Activated T-helper 1 cell treated with Interleukin-2 at 50 U/mL for 16 hours (primary cell): Measurements from ENCODE around the gene CRYZ.
"Not testable (repeated sequence)": the region's sequence is repeated elsewhere in the genome, so short reads cannot be mapped to it uniquely, and the experiment has no call there.

Experiments used
- DNase-seq: peaks from one replicate; pipeline ENCODE4 v3.0.0-alpha.2; 2020; ENCODE audit warnings: low read depth

CRYZ gene, protein sequence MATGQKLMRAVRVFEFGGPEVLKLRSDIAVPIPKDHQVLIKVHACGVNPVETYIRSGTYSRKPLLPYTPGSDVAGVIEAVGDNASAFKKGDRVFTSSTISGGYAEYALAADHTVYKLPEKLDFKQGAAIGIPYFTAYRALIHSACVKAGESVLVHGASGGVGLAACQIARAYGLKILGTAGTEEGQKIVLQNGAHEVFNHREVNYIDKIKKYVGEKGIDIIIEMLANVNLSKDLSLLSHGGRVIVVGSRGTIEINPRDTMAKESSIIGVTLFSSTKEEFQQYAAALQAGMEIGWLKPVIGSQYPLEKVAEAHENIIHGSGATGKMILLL

DNA sequence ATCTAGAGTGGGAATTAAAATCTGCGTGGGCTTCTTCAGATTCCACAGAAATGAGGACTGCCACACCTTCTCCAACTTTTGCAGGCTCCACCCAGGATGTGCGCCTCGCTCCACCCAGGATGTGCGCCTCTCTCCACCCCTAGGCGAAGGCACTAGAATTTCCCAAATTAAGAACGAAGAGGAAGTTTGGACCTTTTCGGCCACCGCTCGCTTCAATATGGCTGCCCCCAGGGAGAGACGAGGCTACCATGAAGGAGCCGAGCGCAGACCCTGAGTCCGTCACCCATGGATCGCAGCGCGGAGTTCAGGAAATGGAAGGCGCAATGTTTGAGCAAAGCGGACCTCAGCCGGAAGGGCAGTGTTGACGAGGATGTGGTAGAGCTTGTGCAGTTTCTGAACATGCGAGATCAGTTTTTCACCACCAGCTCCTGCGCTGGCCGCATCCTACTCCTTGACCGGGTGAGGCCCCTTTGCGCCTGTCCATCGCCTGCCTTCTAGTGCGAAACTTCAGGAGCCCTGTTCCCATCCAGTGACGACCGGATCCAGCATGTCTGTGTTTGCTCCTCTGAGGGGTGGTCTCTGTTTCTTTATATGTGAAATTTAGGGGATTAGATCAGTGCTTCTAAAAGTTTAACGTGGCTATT lies at the start of gene CRYZ, which contains the start of gene TYW3:
Gene CRYZ, minus strand, starts transcription at position 91 of the 644 bp plus-strand sequence. CDS start 8,229 bp downstream, outside the sequence.
Gene TYW3, plus strand, starts transcription at position 193 of the 644 bp plus-strand sequence. Its CDS starts 93 bp downstream, at position 286.
- peak; percentile 68 for DNase-seq

DNA sequence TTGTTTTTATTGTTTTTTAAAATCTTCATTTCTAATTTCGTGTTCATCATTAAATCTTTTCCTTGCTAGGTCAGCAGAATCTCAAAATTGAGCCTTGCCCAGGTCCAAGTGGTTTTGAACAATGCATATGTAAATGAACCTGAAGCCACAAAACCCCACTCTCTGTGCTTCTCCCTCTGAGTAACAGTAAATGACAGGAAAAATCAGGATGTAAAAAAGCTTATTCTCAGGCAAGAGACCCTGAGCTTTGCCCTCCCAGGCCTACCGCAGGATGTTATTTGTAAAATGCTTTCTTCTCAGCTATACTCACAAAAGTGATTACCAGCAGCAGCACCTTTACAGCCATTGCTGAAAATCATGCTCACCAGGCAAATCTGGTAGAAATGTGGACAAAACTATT lies 47.7 kb upstream of the CRYZ start:
- no peak for DNase-seq

DNA sequence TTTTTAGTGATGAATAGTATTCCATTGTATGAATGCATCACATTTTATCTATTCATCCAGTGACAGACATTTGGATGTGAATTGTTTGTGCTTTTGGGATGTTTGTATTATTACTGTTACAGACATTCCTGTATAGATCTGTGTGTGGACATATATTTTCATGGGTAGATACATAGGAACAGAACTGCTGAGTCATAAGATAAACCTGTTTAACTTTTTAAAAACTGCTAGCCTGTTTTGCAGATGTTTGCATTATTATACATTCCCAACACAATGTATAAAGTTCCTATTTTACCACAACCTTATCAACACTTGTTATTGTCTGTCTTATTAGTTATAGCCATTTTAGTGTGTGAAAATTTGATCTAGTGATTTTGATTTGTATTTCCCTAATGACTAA lies 46.9 kb upstream of the CRYZ start:
- no peak for DNase-seq

DNA sequence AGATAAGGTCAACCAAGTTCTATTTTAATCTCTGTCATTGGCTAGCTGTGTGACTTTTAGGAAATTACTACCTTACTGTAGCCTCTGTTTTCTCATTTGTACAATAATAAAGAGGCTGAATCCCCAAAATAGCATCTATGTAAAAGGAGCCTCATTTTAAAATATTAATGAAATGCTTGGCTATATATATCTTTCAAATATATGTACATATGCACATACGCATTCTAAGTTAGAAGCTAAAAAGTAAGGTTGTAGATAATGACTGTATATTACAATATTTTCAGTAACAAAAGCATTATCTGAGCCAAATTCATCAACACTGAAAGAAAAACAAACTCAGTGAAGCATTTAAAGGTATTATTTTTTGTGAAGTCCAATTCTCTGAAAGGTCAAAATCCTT lies 44.7 kb upstream of the CRYZ start:
- DNase-seq = no peak

DNA sequence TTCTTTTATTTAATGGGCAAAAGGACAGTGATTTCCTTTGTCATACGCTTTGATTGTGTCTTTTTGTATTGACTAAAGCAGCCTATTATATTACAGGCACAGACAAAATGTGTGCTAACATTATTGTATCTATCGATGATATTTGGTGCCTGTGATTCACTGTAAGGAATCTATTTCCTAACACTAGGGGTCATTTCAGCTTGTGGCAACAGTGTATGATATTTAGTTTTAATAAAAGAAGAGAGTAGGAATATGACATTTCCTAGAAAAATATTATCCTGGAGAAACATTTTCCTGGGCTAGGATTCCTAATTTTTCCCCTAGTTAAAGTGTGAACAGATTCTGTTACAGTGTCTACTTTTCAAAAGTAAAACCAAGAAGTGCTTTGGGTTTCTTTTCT lies 42.9 kb upstream of the CRYZ start:
- DNase-seq = no peak

DNA sequence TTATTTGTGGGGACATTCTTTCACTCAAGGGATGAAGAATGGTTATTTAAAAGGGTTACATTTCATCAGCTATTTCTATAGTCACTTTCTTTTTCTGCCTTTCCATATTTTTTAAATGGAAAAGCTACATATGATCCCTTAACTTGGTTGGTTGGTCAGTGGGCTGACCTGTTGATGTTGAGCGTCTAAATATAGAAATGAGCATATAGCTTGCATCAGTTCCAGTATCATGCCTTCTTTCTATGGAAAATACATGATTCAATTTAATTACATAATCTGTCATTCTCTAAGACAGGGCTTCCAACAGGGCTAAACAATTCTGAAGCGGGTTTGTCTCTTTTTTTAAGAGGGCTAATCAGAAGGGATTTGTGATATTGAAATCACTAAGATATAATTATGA lies 40.7 kb upstream of the CRYZ start:
- no peak for DNase-seq

DNA sequence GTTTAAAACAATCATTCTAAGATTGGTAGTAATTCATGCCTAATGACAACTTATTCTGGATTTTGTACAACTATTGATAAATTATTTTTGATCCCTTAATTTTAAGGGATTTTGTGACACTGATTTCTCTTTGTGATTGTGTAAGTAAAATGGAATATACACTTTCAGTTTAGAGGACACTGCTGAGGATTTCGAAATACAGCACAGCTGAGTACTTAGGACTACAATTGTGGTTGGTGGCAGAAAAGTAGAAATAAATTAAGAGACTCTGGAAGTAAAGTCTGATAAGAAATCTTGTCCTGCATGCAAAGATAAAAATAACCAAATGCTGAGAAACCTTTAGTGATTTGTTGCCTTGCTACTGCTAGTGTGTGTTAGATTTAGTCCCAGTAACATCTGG lies 40.1 kb upstream of the CRYZ start:
- no peak for DNase-seq

DNA sequence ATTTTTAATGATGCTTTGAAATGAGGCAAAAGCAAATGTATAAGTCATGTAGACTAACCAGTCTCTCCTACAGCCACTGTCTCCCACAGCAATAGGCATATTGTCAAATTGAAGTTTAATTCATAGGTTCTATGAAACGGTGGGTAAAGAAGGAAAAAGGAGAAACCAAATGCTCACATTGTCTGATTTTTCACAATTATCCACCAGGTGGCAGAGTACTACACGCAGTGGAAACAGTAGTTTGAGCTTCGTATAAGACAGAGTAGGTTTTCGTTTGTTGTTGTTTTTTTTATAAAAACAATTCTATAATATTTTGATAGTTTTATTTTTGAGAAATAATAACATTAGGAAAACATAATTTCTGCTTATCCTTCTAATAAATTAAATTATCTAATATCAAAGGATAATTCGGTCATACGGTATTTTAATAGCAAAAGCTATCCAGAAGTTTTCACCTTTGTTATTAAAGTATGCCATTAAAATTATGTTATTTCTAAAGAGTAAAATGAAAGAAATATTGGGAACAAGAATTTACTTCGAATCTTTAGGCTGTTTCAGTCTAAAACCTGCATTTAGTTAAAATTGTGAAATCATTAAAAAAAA lies 39.2 kb upstream of the CRYZ start:
- DNase-seq = no peak

DNA sequence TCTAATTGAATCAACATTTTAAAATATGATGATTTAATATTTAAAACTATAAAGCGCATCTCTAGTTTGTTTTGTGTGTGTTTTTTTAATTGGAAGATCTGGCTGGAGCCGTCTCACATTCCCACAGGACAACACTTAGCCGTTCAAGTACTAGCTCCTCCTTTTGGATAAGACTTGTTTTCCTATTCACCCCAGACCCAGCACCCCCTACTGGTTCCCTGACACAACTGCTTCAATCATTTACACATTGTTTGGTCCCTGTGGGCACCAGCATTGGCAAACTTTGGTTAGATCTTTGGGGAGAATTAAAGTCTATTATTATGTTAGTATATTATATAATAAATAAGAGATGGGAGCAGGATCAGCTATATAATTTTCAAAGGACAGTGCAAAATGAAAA lies 34.6 kb upstream of the CRYZ start:
- DNase-seq = no peak

DNA sequence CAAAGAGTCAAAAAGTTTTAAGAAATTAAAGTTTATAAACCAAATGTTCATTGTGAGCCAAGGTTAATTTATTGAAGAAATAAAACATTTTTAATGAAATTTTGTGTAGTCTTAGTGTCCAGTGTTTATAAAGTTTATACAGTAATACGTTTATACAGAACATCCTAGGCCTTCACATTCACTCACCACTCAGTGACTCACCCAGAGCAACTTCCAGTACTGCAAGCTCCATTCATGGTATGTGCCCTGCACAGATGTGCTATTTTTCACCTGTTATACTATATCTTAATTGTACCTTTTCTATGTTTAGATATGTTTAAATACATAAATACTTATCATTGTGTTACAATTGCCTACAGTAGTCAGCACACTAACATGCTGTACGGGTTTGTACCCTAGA lies 33.7 kb upstream of the CRYZ start:
- DNase-seq = no peak

DNA sequence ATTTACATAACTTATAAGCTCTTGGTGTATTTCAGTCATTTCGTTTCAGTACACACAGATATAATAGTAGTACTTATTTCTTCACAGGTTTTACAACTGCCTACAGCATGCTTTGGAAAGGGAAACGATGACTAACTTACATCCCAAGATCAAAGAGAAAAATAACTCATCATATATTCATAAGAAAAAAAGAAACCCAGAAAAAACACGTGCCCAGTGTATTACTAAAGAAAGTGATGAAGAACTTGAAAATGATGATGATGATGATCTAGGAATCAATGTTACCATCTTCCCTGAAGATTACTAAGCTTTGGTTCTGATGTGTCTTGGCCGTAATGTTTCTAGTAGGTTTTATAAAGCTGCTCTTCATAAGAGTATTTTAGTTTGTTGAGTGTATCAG lies 31.0 kb upstream of the CRYZ start:
- DNase-seq = no peak

DNA sequence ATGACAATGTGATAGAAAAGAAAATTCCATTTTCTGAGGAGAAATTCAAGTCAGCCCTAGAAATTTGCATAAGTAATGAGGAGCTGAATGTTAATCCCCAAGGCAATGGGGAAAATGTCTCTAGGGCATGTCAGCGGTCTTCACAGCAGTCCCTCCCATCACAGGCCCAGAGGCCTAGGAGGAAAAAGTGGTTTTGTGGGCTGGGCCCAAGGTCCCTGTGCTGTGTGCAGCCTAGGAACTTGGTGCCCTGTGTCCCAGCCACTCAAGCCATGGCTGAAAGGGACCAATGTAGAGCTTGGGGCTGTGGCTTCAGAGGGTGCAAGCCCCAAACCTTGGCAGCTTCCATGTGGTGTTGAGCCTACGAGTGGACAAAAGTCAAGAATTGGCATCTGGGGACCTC lies 23.8 kb upstream of the CRYZ start:
- not testable (repeated sequence) for DNase-seq

DNA sequence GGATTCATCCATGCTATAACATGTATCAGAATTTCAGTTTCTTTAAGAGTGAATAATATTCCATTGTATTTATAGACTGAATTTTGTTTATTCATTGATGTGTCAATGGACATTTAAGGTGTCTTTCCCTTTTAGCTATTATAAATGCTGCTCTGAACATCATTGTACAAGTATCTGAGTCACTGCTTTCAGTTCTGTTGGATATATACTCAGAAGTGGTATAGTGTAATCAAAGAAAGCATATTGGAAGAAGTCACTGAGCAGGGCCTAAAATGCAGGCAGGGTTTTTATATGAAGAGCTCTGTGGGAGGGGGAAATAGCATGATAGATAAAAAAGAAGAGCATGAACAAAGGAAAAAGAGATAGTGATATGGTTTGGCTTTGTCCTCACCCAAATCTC lies 22.6 kb upstream of the CRYZ start:
- no peak for DNase-seq

DNA sequence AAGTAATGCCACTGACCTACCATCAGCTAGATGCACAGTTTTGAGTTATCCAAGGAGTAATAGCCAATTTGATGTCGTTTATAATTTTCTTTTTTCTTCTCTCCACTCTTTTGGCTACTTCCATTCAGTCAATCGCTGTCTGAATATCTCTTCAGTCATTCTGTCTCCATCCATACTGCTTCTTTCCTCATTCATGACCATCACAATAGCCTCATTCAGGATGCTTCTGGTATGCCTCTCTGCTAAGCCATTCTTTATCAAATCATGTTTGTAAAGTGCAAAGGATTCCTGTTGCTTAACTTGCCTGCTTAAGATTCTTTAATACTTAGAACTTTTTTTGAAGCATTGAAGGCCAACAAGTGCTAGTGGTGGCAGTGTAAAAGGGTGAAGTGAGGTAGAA lies 20.3 kb upstream of the CRYZ start:
- DNase-seq = no peak

DNA sequence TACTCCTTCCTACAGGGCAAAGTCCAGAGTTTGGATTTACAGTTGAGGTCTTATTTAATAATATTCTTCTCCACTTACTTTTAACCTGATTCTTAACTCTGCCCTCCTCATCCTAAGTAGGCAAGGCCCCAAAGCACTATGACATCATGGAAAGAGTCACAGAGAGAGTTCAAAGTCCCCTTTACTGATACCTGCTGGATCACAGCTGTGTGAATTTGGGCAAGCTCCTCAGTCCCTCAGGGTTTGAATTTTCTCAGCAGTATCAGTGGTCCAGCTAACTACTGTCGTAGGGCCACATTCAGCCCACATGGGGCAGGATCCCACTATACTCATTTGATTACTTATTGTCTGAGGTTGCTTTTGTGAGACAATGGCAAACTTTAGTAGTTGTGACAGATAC lies 16.1 kb upstream of the CRYZ start:
- no peak for DNase-seq

DNA sequence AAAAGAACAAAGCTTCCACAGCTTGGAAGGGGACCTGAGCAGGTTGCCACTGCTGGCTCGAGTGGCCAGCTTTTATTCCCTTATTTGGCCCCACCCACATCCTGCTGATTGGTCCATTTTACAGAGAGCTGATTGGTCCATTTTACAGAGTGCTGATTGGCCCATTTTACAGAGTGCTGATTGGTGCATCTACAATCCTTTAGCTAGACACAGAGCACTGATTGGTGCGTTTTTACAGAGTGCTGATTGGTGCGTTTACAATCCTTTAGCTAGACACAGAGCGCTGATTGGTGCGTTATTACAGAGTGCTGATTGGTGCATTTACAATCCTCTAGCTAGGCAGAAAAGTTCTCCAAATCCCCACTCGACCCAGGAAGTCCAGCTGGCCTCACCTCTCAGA lies 12.4 kb upstream of the CRYZ start:
- DNase-seq = not testable (repeated sequence)

DNA sequence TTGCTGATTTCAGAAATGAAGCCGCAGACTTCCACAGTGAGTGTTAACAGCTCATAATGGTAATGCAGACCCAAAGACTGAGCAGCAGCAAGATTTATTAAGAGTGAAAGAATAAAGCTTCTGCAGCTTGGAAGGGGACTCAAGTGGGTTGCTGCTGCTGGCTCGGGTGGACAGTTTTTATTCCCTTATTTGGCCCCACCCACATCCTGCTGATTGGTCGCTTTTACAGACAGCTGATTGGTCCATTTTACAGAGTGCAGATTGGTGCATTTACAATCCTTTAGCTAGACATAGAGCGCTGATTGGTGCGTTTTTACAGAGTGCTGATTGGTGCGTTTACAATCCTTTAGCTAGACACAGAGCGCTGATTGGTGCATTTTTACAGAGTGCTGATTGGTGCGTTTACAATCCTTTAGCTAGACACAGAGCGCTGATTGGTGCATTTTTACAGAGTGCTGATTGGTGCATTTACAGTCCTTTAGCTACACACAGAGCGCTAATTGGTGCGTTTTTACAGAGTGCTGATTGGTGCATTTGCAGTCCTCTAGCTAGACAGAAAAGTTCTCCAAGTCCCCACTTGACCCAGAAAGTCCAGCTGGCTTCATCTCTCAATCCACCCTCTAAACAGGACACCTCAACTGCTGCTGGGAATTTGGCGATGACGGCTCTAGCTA lies 7.6 kb upstream of the CRYZ start:
- not testable (repeated sequence) for DNase-seq

DNA sequence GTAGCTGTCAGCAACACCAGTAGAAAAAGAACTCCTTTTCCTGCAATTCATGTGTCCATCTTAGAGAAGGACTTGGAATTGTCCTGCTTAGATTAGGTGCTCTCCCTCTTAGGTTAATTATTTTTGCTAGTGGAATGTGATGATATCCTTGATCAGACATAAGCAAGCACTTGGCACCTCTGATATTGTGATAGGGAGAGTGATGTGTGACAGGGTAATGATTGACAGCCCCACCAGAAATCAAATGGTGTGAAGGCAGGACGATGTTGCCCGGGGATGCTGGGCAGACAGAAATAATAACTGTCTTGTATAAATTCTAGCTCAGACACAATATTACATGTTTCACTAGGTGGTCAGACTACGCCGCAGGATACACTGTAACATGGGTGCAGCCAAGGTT lies 4.5 kb upstream of the CRYZ start:
- no peak for DNase-seq

DNA sequence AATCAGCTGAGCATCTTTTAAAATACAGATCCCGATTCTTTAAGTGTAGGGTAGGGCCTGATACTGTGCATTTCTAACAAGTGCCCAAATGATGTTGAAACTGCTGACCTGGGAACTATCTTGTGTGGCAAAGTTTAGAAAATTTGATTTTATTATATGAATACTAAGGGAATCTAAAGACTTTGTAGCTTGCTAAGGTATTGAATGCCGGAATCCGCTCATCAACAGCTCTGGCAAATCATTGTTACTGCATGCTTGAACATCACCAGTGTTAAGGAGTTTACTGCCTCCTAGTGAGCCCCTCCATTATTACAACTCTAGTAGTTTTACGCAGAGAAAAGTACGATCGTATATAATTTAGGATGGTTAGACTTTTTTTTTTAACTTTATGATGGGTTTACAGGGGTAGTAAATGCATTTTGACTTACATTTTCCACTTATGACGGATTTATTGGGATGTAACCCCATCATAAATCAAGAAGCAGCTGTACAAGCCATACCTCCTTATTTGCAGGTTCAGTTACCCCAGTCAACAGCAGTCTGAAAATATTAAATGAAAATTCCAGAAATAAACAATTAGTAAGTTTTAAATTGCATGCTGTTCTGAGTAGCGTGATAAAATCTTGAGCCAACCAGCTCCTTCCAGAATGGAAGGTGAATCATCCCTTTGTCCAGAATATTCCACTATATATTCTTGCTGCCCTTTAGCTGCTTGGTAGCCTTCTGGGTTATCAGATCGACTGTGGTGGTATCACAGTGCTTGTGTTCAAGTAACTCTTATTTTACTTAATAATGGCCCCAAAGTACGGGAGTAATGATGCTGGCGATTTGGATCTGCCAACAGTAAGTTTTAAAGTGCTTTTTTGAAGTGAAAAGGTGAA lies 994 bp upstream of the CRYZ start:
- DNase-seq = no peak

DNA sequence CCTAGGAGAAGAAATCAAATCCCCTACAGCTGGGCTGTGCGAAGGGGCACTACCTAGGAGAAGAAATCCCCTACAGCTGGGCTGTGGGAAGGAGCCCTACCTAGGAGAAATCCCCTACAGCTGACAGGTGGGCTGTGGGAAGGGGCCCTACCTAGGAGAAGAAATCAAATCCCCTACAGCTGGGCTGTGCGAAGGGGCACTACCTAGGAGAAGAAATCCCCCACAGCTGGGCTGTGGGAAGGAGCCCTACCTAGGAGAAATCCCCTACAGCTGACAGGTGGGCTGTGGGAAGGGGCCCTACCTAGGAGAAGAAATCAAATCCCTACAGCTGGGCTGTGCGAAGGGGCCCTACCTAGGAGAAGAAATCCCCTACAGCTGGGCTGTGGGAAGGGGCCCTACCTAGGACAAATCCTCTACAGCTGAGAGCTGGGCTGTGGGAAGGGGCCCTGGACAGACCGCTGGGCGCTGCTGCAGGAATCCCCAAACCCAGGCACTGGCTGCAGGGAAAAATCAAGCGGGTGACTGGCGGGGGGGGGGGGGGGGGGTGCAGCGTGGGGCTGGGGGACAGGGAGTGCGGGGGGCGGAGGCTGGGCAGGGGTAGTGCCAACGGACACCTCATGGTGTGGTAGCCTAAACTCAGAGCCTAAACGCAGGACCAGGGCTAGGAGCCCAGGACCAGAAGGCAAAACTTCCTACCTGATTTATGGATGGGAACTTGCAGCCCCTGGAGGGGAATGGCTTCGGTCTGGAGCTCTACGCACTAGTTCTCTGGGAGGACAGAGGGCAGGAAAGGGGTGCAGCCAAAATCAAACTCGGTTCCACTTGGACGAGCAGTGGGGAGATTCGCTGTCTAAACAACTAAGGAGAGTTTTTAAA lies 541 bp downstream of the CRYZ start:
- not testable (repeated sequence) for DNase-seq
